HG03066 (cell line): ENCODE results near the gene ENO2.

ENCODE experiments used
- ATAC-seq: cut with Tn5 transposase; IDR thresholded peaks from one replicate; pipeline ENCODE4 v1.9.1; 2021; ENCODE audit warnings: low read depth; ENCODE audit not compliant: unreplicated experiment

Gene ENO2

DNA sequence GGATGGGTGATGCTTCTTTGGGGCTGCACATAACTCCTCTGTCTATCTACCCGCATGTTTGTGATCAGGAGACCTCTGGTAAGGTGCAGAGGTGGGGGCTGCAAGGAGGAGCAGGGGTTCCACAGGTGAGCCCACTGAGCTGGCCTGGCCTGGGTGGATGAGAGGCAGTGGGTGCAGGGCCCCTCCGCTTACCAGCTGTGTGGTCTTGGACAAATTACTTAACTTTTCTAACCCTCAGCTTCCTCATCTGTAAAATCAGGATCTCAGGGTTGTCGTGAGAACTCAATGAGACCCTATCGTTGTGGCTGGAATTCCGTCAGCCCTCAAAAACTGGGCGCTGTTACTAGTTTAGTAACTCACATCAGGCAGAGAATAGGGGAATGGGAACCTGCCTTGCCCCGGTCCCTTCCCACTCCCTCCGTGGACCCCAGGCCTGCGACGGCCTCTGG lies 44.3 kb downstream of the ENO2 start:
- ATAC-seq, result no peak

DNA sequence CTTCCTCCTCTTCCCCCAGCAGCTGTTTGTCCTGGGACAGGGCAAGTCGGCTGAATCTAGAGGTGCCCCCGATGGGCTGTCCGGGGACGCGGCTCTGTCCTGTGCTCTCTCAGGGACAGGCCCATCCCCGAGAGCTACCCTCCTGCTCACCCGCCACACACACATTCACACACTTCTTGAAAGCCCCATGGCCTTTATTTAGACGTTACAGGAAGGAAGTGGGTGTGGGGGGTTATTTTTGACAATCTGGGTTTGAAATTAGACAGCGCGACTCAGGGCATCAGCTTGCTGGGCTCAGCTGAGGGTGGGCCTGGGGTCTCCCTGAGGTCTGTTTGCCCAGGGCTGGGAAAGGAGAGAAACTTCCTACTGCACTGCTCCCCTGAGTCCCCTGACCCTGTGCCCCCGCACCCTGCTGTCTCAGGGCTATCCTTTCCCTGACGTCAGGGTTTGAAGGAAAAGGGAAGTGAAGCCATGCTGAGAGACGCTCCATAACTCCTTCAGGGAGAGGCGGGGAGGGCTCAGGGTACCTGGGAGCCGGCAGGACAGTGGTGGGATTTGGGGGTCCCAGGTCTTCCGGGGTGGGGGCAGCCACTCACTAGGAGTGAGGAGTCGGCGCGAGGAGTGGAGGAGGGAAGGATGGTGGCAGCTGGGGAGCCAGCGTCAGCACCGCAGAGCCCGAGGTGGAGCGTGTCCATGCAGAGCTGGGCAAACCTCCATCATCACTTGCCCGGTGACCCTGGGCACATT lies 44.9 kb downstream of the ENO2 start:
- peak; percentile 43 for ATAC-seq

- no peak for ATAC-seq
Measured at GRCh38 chr12:6959805-6960592, 45.6 kb downstream of the ENO2 start.

GRCh38 chr12:6960593-6961277 lies 46.4 kb downstream of the ENO2 start:
- ATAC-seq, result no peak

GRCh38 chr12:6961278-6961694 lies 46.9 kb downstream of the ENO2 start:
- ATAC-seq, result no peak

DNA sequence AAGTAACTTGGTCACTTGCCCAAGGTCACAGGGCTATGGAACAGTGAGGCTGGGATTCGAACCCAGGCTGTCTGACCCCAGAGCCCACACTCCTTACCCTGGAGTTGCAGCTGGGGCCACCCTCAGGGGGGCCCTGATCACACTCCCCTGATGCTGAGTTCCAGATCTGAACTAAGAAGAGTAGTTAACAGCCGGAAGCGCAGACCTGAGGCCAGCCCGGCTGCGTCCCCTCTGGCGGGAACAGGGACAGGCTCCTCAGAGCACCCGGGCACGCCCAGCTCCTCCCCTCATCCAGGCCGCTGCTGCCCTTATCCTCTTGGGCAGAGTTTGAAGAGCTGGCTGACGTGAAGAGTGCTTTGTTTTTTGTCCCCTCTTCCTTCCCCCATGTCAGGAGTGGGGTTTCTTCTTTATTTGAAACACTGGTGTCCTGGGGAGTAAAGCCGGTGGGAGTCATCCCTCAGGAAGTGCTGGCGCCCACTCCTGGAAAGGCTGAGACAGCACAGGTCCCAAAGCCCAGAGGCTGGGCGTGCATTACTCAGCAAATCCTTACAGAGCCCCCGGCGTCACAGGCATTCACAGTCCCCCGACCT lies 47.4 kb downstream of the ENO2 start:
- ATAC-seq, result no peak

DNA sequence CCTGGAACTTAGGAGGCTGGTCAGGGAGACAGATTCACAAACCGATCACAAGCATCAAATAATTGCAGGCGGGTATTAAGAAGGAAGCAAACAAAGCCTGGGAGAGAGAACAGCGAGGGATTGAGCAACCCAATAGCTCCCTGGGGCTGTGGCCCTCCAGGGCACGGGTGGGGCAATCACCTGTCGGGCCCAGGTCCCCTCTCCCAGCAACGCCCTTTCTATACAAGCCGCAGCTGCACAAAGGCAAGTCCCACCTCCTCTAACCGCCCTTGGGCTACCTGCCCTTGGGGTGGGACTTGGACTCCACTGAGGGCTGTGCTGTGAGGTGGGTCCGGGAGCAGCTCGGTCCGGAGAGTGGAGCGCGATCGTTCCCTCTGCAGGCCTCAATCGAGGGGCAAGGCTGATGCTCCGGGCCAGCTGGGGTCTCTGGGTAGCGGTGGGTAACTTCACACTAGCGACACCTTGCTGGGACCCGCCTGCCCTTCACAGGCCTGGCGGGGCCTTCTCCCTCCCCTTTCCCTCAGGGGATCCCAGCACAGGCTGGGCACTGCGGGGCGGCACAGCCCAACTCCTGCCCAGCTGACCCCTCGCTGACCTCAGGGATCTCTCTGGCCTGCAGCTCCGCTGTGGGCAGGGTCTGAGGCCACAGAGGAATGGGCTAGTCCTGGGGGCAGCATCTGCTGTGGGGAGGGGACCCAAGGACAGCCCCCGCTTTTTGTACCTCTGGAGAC lies 48.1 kb downstream of the ENO2 start:
- no peak for ATAC-seq

DNA sequence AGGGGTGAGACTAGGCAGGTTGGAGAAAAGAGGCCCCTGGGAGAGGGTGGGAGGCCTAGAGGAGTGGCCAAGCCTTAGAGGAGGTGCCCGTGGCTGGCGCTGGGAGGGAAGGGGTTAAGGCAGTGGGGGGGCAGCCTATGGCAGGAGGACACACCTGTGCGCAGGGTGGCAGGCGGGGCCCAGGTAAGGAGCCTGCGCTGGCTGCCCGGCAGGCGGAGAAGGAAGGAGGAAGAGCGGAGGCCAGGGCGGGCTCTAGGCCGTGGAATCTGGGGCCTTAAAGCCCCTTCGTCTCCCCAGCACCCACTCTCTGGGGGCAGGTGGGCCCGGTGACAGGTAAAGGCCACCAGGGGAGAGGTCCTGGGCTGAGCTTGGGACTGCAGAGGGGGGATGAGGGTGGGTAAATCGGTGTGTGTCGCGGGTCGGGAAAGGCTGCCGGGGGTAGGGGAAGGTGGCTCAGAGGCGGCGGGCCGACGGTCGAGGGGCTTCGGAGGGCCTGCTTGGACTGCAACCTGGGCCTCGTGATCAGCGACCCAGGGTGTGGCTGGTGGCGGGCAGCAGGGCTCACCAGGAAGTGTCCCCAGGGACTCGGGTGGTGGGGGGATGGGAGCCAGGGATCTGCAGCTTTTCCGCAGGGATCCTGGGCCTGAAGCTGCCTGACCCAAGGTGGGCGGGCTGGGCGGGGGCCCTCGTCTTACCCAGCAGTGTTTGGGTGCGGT lies 48.8 kb downstream of the ENO2 start:
- ATAC-seq, result no peak

- no peak for ATAC-seq
Measured at GRCh38 chr12:6963791-6964413, 49.5 kb downstream of the ENO2 start.

GRCh38 chr12:6964605-6965025 lies 50.2 kb downstream of the ENO2 start:
- ATAC-seq, result no peak

GRCh38 chr12:6965026-6965661 lies 50.8 kb downstream of the ENO2 start:
- ATAC-seq, result no peak

DNA sequence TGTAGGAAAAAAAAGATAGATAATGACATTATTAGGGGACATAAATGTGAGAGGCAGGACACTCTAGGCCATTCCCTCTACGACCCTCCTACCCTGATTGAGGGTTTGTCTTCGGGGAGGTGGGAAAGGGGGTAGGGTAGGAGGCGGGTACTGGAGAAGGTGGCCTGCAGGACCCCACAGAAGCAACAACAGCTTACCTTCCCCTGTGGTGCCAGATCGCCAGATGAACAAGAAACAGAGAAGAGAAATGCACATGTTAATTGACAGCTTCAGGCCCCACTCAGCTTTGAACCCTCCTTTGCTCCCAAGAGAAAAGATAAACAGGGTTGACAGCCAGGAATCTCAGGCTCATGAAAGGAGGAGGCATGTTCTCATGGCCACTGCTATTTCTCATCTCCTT lies 51.3 kb downstream of the ENO2 start:
- ATAC-seq, result no peak

DNA sequence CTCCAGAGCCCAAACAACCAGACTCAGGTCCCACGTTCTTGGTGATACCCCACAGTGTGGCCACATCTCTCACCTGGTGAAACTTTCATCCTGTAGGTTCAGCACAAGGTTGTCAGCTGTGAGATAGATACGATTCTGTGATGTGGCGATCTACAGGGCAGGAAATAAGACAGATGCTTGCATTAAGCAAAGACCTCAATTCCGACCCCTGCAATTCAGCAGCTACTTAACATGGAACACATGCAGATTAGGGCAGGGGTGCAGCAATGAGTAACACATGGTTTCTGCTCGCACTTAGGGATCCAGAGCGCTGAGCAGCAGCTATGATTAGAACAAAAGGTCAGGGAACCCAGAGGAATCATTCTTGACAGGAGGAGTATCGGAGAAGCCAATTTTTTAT lies 52.0 kb downstream of the ENO2 start:
- no peak for ATAC-seq

DNA sequence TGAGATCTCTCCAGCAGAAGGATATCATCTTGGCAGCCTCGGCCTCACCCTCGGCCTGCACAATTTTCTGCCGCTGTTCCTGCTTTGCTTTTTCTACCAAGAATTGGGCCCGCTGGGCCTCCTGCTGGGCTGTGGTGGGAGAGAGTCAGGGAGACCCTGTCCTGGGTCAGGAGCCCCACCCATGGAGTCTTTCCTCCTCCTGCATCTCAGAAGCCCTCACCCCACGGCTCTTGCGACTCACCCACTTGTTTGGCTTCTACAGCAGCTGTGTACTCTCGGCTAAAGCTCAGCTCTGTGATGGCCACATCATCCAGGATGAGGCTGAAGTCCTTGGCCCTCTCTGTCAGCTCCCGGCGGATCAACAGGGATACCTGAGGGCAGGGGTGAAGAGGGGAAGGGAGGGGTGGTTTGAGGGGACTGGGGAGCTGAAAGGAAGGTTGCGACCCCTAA lies 53.3 kb downstream of the ENO2 start:
- no peak for ATAC-seq

- ATAC-seq, result no peak
Measured at GRCh38 chr12:6968426-6968825, 54.0 kb downstream of the ENO2 start.

GRCh38 chr12:6970096-6970527 lies 55.7 kb downstream of the ENO2 start:
- ATAC-seq, result no peak
